Measurements from ENCODE around the gene PALD1. TPM values are rescaled to one million over a fixed set of nuclear protein-coding genes. Genes with fewer than 3 reads are reported as not detected.
A peak's percentile ranks its signal among the peaks of the same experiment; 100 is the strongest.
"Not testable (repeated sequence)": the region's sequence is repeated elsewhere in the genome, so short reads cannot be mapped to it uniquely, and the experiment has no call there.

Gene PALD1
- polyA plus RNA-seq, 1 of the 3 experiments (the other 2 are of a cell fraction), result 0.16 TPM

DNA sequence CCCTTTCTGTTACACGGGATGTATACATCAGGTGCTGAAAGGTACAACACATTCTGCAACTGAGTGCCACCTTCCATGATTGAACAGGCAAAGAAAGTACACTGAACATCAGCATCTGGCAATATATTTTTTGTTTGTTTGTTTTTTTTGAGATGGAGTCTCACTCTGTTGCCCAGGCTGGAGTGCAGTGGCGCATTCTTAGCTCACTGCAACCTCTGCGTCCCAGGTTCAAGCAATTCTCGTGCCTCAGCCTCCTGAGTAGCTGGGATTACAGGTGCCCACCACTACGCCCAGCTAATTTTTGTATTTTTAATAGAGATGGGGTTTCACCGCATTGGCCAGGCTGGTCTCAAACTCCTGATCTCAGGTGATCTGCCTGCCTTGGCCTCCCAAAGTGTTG is 5.3 kb downstream of the PALD1 start:
- H3K4me2 ChIP-seq; H2AFZ ChIP-seq (ENCODE audit: low read depth); H3K79me2 ChIP-seq (ENCODE audit: insufficient read depth); H3K36me3 ChIP-seq (replicated peaks in 1 of 2; ENCODE audit: control insufficient read depth in 1 of 2, insufficient read depth in 2 of 2, low read length in 1 of 2); POLR2A ChIA-PET; DNase-seq; H3K27me3 ChIP-seq (ENCODE audit: insufficient read depth); H3F3A ChIP-seq (replicated peaks; ENCODE audit: insufficient read depth); H3K9ac ChIP-seq; H3K9me3 ChIP-seq; H3K9me2 ChIP-seq; H3K4me3 ChIP-seq (ENCODE audit: low read depth in 2 of 2, low read length in 1 of 2); H4K20me1 ChIP-seq (ENCODE audit: insufficient read depth): not testable (repeated sequence)
- Histone ChIP-seq H3K27ac (ENCODE audit: low read depth in 2 of 2, low read length in 1 of 2) (peak overlapping the region in 1 of 2 experiments; percentile 45; a peak in 1 of 4 replicates), H3K4me1 (ENCODE audit: control insufficient read depth in 1 of 2, insufficient read depth in 2 of 2, low read depth in 1 of 2, low read length in 1 of 2) (peaks cover 0 to 48% of the 10 kb centered on the region in 2 experiments; a peak in 1 of 4 replicates)
- WGBS (ENCODE audit: low lambda C conversion rate), result 70% methylated on average over 6 of the region's 6 CpGs
- CTCF ChIA-PET, result interaction anchor here (1.0 to 2.3 kb wide), 3 partner anchors 10 to 57 kb away, joined by 3 to 8 read pairs (median 5); no protein-coding TSS in a partner anchor

GRCh38 chr10:70487824-70488223 is 9.3 kb downstream of the PALD1 start:
- ChIA-PET CTCF (interaction anchor here (2.0 kb wide), 1 partner anchor 27 kb away, joined by 5 read pairs; no protein-coding TSS in a partner anchor), POLR2A (no interaction called here)
- Histone ChIP-seq H3K27ac (ENCODE audit: low read depth in 2 of 2, low read length in 1 of 2) (no peak overlapping the region), H3K9me3 (no peaks in the 10 kb centered on the region), H4K20me1 (ENCODE audit: insufficient read depth) (no peaks in the 10 kb centered on the region), H3K79me2 (ENCODE audit: insufficient read depth) (no peaks in the 10 kb centered on the region), H2AFZ (ENCODE audit: low read depth) (no peak overlapping the region), H3K36me3 (replicated peaks in 1 of 2; ENCODE audit: control insufficient read depth in 1 of 2, insufficient read depth in 2 of 2, low read length in 1 of 2) (no peaks in the 10 kb centered on the region), H3K4me1 (ENCODE audit: control insufficient read depth in 1 of 2, insufficient read depth in 2 of 2, low read depth in 1 of 2, low read length in 1 of 2) (peaks cover 0 to 9% of the 10 kb centered on the region in 2 experiments; a peak in 1 of 4 replicates), H3K27me3 (ENCODE audit: insufficient read depth) (no peaks in the 10 kb centered on the region), H3K4me2 (no peak overlapping the region), H3K9ac (no peak overlapping the region), H3F3A (replicated peaks; ENCODE audit: insufficient read depth) (no peaks in the 10 kb centered on the region), H3K9me2 (no peaks in the 10 kb centered on the region), H3K4me3 (ENCODE audit: low read depth in 2 of 2, low read length in 1 of 2) (no peak overlapping the region)
- TF ChIP-seq FOXM1 (IDR thresholded peaks at IDR 0.05; ENCODE audit: low read depth) (no peak), SIN3A (IDR thresholded peaks at IDR 0.05; ENCODE audit: borderline replicate concordance, low read depth, low read length) (no peak), ZBTB33 (IDR thresholded peaks at IDR 0.05; ENCODE audit: borderline replicate concordance, low read depth) (no peak), RCOR1 (IDR thresholded peaks at IDR 0.05; ENCODE audit: low read length) (no peak)
- TF ChIP-seq, protein P1, sequence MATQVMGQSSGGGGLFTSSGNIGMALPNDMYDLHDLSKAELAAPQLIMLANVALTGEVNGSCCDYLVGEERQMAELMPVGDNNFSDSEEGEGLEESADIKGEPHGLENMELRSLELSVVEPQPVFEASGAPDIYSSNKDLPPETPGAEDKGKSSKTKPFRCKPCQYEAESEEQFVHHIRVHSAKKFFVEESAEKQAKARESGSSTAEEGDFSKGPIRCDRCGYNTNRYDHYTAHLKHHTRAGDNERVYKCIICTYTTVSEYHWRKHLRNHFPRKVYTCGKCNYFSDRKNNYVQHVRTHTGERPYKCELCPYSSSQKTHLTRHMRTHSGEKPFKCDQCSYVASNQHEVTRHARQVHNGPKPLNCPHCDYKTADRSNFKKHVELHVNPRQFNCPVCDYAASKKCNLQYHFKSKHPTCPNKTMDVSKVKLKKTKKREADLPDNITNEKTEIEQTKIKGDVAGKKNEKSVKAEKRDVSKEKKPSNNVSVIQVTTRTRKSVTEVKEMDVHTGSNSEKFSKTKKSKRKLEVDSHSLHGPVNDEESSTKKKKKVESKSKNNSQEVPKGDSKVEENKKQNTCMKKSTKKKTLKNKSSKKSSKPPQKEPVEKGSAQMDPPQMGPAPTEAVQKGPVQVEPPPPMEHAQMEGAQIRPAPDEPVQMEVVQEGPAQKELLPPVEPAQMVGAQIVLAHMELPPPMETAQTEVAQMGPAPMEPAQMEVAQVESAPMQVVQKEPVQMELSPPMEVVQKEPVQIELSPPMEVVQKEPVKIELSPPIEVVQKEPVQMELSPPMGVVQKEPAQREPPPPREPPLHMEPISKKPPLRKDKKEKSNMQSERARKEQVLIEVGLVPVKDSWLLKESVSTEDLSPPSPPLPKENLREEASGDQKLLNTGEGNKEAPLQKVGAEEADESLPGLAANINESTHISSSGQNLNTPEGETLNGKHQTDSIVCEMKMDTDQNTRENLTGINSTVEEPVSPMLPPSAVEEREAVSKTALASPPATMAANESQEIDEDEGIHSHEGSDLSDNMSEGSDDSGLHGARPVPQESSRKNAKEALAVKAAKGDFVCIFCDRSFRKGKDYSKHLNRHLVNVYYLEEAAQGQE (IDR thresholded peaks at IDR 0.05; ENCODE audit: low read depth, low read length), result no peak
- DNase-seq, result no peak
- 44% methylated on average over 3 of the region's 3 CpGs for WGBS (ENCODE audit: low lambda C conversion rate)

All from SK-N-SH (cell line).